ENCODE data around the gene NFE2L1. TPM values are rescaled to one million over a fixed set of nuclear protein-coding genes. Genes with fewer than 3 reads are reported as not detected.

NFE2L1 gene
- total and polyA plus RNA-seq, 2 of the 8 experiments (the other 6 are each of a cell fraction or from before 2014, with no cell fraction given) = 140 to 143 TPM

GRCh38 chr17:48107137-48108055 is 59.2 kb downstream of the NFE2L1 start, which contains the start of gene SNX11:
Gene SNX11 (plus strand): TSS chr17:48107766. CDS start chr17:48112044, 4,278 bp downstream.
- Histone ChIP-seq H4K5ac (ENCODE audit: insufficient read length, low read depth, low read length) (peak within 1 kb of the TSS; percentile 80), H4K8ac (ENCODE audit: extremely low read depth, insufficient read depth, low read length) (peak within 1 kb of the TSS; percentile 86; the same call in 1 of the 2 replicates), H2BK12ac (ENCODE audit: low read depth, low read length) (no peak within 1 kb of the TSS), H3K23me2 (ENCODE audit: low read depth, low read length) (peaks cover 10% of the 10 kb centered on the region), H3K79me2 (ENCODE audit: control insufficient read depth in 1 of 2, insufficient read depth in 2 of 2, low read length in 2 of 2) (peaks cover 4 to 42% of the 10 kb centered on the region in 2 experiments), H3K4me2 (ENCODE audit: insufficient read depth in 1 of 2, low read depth in 2 of 2, low read length in 2 of 2) (peak within 1 kb of the TSS; percentile 87 to 91), H2BK5ac (ENCODE audit: low read depth, low read length) (peak within 1 kb of the TSS; percentile 83; the same call in 1 of the 2 replicates), H3K14ac (ENCODE audit: insufficient read length) (no peak within 1 kb of the TSS), H3K4ac (replicated peaks; ENCODE audit: insufficient read length, low read depth, low read length) (peak within 1 kb of the TSS; percentile 36), H3K56ac (replicated peaks; ENCODE audit: insufficient read length, low read depth, low read length) (peak within 1 kb of the TSS; percentile 52), H2BK20ac (ENCODE audit: low read length) (no peak within 1 kb of the TSS), H2BK120ac (replicated peaks; ENCODE audit: low read depth, low read length) (no peak within 1 kb of the TSS), H3K9me3 (ENCODE audit: insufficient read depth in 2 of 2, low read depth in 1 of 2, low read length in 1 of 2) (no peaks in the 10 kb centered on the region), H3K4me3 (ENCODE audit: extremely low read depth in 1 of 4, insufficient read depth in 2 of 4, low read depth in 3 of 4, low read length in 4 of 4) (peak within 1 kb of the TSS; percentile 82 to 95 (median 88)), H4K20me1 (replicated peaks in 1 of 2; ENCODE audit: control insufficient read depth in 1 of 2, insufficient read depth in 2 of 2, low read length in 2 of 2) (peaks cover under 1 to 2% of the 10 kb centered on the region in 2 experiments), H2AK5ac (ENCODE audit: low read depth, low read length) (no peak within 1 kb of the TSS), H4K91ac (replicated peaks; ENCODE audit: insufficient read length, low read length) (no peak within 1 kb of the TSS), H2AFZ (ENCODE audit: low read length) (peak within 1 kb of the TSS; percentile 98), H3K36me3 (ENCODE audit: control insufficient read depth in 2 of 4, insufficient read depth in 4 of 4, low read length in 3 of 4) (no peaks in the 10 kb centered on the region), H3K27me3 (replicated peaks in 1 of 4; ENCODE audit: control insufficient read depth in 3 of 4, extremely low read depth in 1 of 4, insufficient read depth in 3 of 4, low read length in 3 of 4) (no peaks in the 10 kb centered on the region), H3K9ac (replicated peaks in 1 of 4; ENCODE audit: extremely low read depth in 1 of 4, low read depth in 3 of 4, low read length in 3 of 4) (peak within 1 kb of the TSS; percentile 64 to 89 (median 75)), H2BK15ac (ENCODE audit: low read length) (peak within 1 kb of the TSS; percentile 81; the same call in 1 of the 2 replicates), H3K27ac (ENCODE audit: low read depth, low read length) (peak within 1 kb of the TSS; percentile 69), H3K4me1 (replicated peaks in 1 of 4; ENCODE audit: control insufficient read depth in 3 of 4, insufficient read depth in 4 of 4, low read length in 3 of 4) (no peaks in the 10 kb centered on the region; a peak in 1 of 7 replicates), H3K79me1 (ENCODE audit: low read depth, low read length) (no peaks in the 10 kb centered on the region), H3K18ac (ENCODE audit: extremely low read depth, low read length) (peak within 1 kb of the TSS; percentile 48; the same call in 1 of the 2 replicates), H3K23ac (ENCODE audit: insufficient read length) (no peak within 1 kb of the TSS)
- CTCF ChIA-PET (ENCODE audit: partially characterized antibody) = interaction anchor here (0.9 to 6.0 kb wide), 21 partner anchors 10 to 255 kb away, joined by 3 to 33 read pairs (median 3); no protein-coding TSS in a partner anchor
- DNase-seq (ENCODE audit: low read depth in 1 of 2, low spot score in 2 of 2) (peak; percentile 61 to 96), FAIRE-seq (no peak)
- POLR2A ChIA-PET (ENCODE audit: partially characterized antibody) = interaction anchor here (0.9 to 4.6 kb wide), 19 partner anchors 9 to 165 kb away, joined by 3 to 36 read pairs (median 5); partner anchors contain the start of genes NFE2L1 and PNPO
- WGBS, 2 experiments (ENCODE audit: extremely low coverage in 1 of 2, insufficient coverage in 1 of 2, insufficient read length in 1 of 2, insufficient replicate concordance in 2 of 2, low coverage in 1 of 2, low lambda C conversion rate in 2 of 2, missing lambda C conversion rate in 1 of 2) = 5% methylated on average over 64 of the region's 64 CpGs; no CpG with 5 or more reads in 1 of the 2 experiments
- peak in 1 of 2 experiments; percentile 41; a peak in 1 of 3 replicates for TF ChIP-seq POLR2A (IDR thresholded peaks at IDR 0.05; ENCODE audit: control extremely low read depth in 1 of 2, low read depth in 2 of 2, low read length in 2 of 2)
- TF ChIP-seq PHF8 (conservative IDR thresholded peaks at IDR 0.05; ENCODE audit: low read depth, low read length) = peak; percentile 72
- TF ChIP-seq KDM1A (IDR thresholded peaks at IDR 0.05; ENCODE audit: borderline replicate concordance, low read length) = no peak
- peak; percentile 78 for TF ChIP-seq SP4 (IDR thresholded peaks at IDR 0.05; ENCODE audit: low read length)
- TF ChIP-seq, protein P1, sequence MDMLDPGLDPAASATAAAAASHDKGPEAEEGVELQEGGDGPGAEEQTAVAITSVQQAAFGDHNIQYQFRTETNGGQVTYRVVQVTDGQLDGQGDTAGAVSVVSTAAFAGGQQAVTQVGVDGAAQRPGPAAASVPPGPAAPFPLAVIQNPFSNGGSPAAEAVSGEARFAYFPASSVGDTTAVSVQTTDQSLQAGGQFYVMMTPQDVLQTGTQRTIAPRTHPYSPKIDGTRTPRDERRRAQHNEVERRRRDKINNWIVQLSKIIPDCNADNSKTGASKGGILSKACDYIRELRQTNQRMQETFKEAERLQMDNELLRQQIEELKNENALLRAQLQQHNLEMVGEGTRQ (IDR thresholded peaks at IDR 0.05; ENCODE audit: low read length) = no peak
- TF ChIP-seq BCL11A (IDR thresholded peaks at IDR 0.05; ENCODE audit: low read depth in 2 of 2, low read length in 2 of 2) = no peak
- no peak for TF ChIP-seq NRF1 (IDR thresholded peaks at IDR 0.05; ENCODE audit: low read depth, low read length)
- peak; percentile 19; the same call in 1 of the 2 replicates for TF ChIP-seq GTF2F1 (IDR thresholded peaks at IDR 0.05; ENCODE audit: borderline replicate concordance, low read depth, low read length)
- peak; percentile 4; the same call in 1 of the 2 replicates for TF ChIP-seq YY1 (IDR thresholded peaks at IDR 0.05; ENCODE audit: low read depth, low read length)
- no peak for TF ChIP-seq SUZ12 (IDR thresholded peaks at IDR 0.05; ENCODE audit: low read length)

All from H1 (cell line).